MCF 10A (cell line): ENCODE data around the gene HOXB5. TPM values are rescaled to one million over a fixed set of nuclear protein-coding genes. Genes with fewer than 3 reads are reported as not detected.

Experiments
- BruUV-seq: library from RNA; stranded (reverse); fragments of 400-500 nt; replicated peaks from 2 replicates; lab custom pipeline; 2021; lab: Mats Ljungman, UMichigan
- CTCF ChIA-PET: fragments of 300-600 bp; sonication (Branson Sonifier 250); formaldehyde crosslinking; extraction: SDS; loops from one replicate; lab custom pipeline; 2021; ENCODE audit warnings: antibody characterized with exemption, inconsistent platforms; lab: Yijun Ruan, JAX
- POLR2A ChIA-PET: fragments of 300-600, 350-650 bp; sonication (Branson Sonifier 250); formaldehyde crosslinking; extraction: SDS; loops from one replicate; lab custom pipeline; 2020; ENCODE audit warnings: antibody characterized with exemption, inconsistent platforms; lab: Yijun Ruan, JAX
- DNase-seq: peaks from one replicate; pipeline ENCODE4 v3.0.0-alpha.2; 2018; ENCODE audit not compliant: unreplicated experiment
- H3K27ac Mint-ChIP-seq: one replicate; pipeline ENCODE4 v1.8.0; 2022; ENCODE audit warnings: mild to moderate bottlenecking, low read depth, mixed read lengths; ENCODE audit not compliant: unreplicated experiment
- H3K27me3 Mint-ChIP-seq: one replicate; pipeline ENCODE4 v1.8.0; 2022; ENCODE audit warnings: mixed read lengths; ENCODE audit not compliant: insufficient read depth, unreplicated experiment
- H3K36me3 Mint-ChIP-seq: one replicate; pipeline ENCODE4 v1.8.0; 2022; ENCODE audit warnings: mild to moderate bottlenecking, moderate library complexity, mixed read lengths; ENCODE audit not compliant: insufficient read depth, unreplicated experiment
- H3K4me1 Mint-ChIP-seq: one replicate; pipeline ENCODE4 v1.8.0; 2022; ENCODE audit warnings: mixed read lengths; ENCODE audit not compliant: insufficient read depth, unreplicated experiment
- H3K4me3 Mint-ChIP-seq: one replicate; pipeline ENCODE4 v1.8.0; 2022; ENCODE audit warnings: mild to moderate bottlenecking, moderate library complexity, mixed read lengths; ENCODE audit not compliant: unreplicated experiment
- H3K9me3 Mint-ChIP-seq: one replicate; pipeline ENCODE4 v1.8.0; 2022; ENCODE audit warnings: mixed read lengths; ENCODE audit not compliant: unreplicated experiment
- intact Hi-C: fragments of 100-400 bp; cut with micrococcal nuclease; formaldehyde crosslinking; loops from 2 replicates; pipeline ENCODE4 v1.14.1; 2022
- total RNA-seq: library from RNA; stranded (reverse); gene quantifications from 2 replicates; pipeline ENCODE4 v1.2.3, GENCODE V29; 2022
- TF ChIP-seq, protein P1 (sequence below): fragments of 200-600 bp; IDR thresholded peaks from one replicate; pipeline ENCODE4 v1.8.0; 2022; ENCODE audit warnings: antibody characterized with exemption, mild to moderate bottlenecking; ENCODE audit not compliant: unreplicated experiment

The HOXB5 gene
- total RNA-seq, 1 experiment from 2014 or later = not detected

GRCh38 chr17:48570325-48571023 lies 23.1 kb downstream of the HOXB5 start:
- TF ChIP-seq, protein P1, sequence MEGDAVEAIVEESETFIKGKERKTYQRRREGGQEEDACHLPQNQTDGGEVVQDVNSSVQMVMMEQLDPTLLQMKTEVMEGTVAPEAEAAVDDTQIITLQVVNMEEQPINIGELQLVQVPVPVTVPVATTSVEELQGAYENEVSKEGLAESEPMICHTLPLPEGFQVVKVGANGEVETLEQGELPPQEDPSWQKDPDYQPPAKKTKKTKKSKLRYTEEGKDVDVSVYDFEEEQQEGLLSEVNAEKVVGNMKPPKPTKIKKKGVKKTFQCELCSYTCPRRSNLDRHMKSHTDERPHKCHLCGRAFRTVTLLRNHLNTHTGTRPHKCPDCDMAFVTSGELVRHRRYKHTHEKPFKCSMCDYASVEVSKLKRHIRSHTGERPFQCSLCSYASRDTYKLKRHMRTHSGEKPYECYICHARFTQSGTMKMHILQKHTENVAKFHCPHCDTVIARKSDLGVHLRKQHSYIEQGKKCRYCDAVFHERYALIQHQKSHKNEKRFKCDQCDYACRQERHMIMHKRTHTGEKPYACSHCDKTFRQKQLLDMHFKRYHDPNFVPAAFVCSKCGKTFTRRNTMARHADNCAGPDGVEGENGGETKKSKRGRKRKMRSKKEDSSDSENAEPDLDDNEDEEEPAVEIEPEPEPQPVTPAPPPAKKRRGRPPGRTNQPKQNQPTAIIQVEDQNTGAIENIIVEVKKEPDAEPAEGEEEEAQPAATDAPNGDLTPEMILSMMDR = no peak
- DNase-seq = no peak
- BruUV-seq = no TSS peak
- Mint-ChIP-seq H3K4me1 (no peaks in the 10 kb centered on the region), H3K27me3 (no peaks in the 10 kb centered on the region), H3K27ac (no peak overlapping the region), H3K4me3 (no peak overlapping the region), H3K36me3 (no peaks in the 10 kb centered on the region), H3K9me3 (no peaks in the 10 kb centered on the region)
- intact Hi-C loops = no loop called here
- ChIA-PET CTCF (interaction anchor here (0.5 to 0.7 kb wide), 2 partner anchors 241 to 552 kb away, joined by 3 to 4 read pairs; no protein-coding TSS in a partner anchor), POLR2A (no interaction called here)

DNA sequence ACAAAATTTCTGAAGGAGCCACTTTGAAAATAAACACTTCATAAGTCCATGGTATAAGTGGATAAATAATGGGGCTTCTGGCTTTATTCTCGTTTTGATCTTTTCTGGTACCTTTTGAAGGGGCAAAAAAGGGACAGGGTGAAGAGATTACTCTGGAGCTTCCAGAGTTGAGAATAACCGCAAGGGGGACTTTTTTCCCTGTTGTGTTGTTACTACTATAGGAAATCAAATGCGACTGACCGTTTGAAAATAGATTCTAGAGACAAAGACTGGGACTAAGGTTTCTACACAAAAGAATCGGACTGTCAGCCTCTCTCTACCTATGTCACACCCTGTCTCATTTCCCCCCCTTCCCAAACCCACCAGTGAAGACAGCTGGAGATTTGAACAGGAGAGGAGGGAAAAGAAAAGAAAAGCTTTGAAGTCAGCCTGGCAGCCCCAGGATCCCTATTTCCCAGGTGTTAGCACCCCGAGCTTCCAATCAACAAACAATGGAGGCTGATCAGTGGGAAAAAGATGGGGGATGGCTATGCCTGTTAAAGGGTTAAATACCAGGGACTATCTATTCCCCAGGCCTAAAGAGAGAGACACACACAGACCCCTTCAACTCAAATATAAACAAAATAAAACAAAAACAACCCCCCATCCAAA lies 23.8 kb downstream of the HOXB5 start:
- no TSS peak for BruUV-seq
- no peak overlapping the region for H3K27ac Mint-ChIP-seq
- no peak overlapping the region for H3K4me3 Mint-ChIP-seq
- CTCF ChIA-PET = interaction anchor here (0.5 to 0.7 kb wide), 2 partner anchors 242 to 551 kb away, joined by 3 to 4 read pairs; no protein-coding TSS in a partner anchor
- no peaks in the 10 kb centered on the region for H3K36me3 Mint-ChIP-seq
- H3K27me3 Mint-ChIP-seq = no peaks in the 10 kb centered on the region
- POLR2A ChIA-PET = no interaction called here
- no peaks in the 10 kb centered on the region for H3K4me1 Mint-ChIP-seq
- DNase-seq = no peak
- H3K9me3 Mint-ChIP-seq = no peaks in the 10 kb centered on the region
- TF ChIP-seq, protein P1 = no peak
- intact Hi-C loops = no loop called here

DNA sequence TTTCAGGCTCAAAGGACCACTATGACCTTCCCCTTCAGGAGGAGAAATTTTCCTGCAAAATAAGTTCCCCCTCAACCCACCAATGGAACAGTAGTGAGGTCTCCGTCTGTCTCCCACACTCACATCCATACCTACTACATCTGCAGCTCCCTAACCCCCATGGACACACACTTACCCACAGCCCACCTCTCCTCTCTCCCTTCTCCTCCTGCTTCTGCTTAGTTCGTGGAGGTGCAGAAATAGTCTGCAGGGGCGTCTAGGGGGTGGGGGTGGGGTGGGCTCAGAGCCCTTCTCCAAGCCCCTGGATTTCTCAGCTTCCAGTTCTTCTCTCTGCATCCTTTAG lies 24.4 kb downstream of the HOXB5 start:
- ChIA-PET POLR2A (no interaction called here), CTCF (no interaction called here)

More for the DNA sequence above, 24.4 kb downstream of the HOXB5 start:
- H3K36me3 Mint-ChIP-seq = no peaks in the 10 kb centered on the region
- TF ChIP-seq, protein P1 = no peak
- DNase-seq = no peak
- H3K4me3 Mint-ChIP-seq = no peak overlapping the region
- BruUV-seq = no TSS peak
- no peak overlapping the region for H3K27ac Mint-ChIP-seq
- H3K4me1 Mint-ChIP-seq = no peaks in the 10 kb centered on the region
- intact Hi-C loops = no loop called here
- no peaks in the 10 kb centered on the region for H3K9me3 Mint-ChIP-seq
- no peaks in the 10 kb centered on the region for H3K27me3 Mint-ChIP-seq
